OCI-LY3 (cell line): ENCODE data around the gene SHC2.

ENCODE experiments used
- CTCF ChIP-seq: fragments of 200-600, 300-600 bp; sonication (generic); IDR thresholded peaks from 2 replicates; pipeline ENCODE4 v1.5.1; 2014; ENCODE audit warnings: antibody characterized with exemption, low read length, low read depth
- EZH2phosphoT487 ChIP-seq: fragments of 200-600 bp; shearing (Covaris generic); IDR thresholded peaks from 2 replicates; pipeline ENCODE4 v1.6.1; 2018; ENCODE audit warnings: antibody characterized with exemption, mixed run types, low read depth

GRCh38 chr19:482186-483041, 21.6 kb upstream of the SHC2 start:
- no peak for TF ChIP-seq CTCF
- TF ChIP-seq EZH2phosphoT487: no peak
